Measurements from ENCODE around the gene CACNA1E.

Gene CACNA1E

DNA sequence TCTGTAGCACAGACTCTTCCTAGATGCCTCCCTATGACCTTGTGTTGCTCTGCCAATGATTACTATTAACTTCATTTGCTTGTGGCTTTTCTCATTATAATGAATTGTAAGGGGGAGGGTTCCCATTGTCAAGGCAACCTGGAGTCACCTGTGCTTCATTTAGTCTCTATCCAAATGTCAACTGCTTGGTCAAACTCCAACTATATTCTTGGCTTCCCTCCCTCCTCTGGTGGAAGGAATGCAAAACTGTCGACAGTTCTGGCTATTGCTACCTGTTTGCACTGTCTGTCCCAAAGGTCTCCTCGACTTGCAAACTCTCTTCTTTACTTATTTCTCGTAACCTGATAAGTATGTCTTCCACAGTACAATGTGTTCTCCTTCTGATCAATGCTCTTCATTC is 100.3 kb downstream of the CACNA1E start:
- ATAC-seq (no peak), DNase-seq (no peak)

DNA sequence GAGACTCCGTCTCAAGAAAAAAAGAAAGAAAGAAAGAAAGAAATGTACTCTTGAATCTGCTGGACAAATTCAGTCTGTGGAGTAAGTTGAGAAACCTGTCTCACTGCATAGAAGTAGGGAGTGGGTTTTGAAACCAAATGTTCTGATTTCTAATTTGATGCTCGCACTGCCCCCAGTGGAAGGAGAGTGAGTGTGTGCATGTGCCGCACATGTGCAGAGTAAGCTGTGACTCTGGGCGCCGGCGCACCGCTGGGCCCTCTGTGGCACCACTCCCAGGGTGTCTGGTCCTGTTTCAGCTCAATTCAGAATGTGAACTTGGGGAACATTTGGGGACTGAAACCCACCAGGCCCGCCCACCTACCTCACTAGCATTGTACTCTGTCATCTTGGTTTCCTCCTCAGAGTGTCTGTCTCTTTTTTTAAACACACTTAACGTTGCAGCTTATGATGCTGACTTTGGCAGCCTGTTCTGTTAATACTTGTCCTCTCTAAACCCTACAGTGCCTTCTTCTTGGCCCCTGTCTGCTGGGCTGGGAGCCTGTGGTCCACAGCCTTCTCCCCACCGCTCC is 104.6 kb downstream of the CACNA1E start:
- ATAC-seq (no peak), DNase-seq (peak; percentile 3)

- no peak for ATAC-seq
- DNase-seq, result no peak
Measured at GRCh38 chr1:181588631-181589030, 105.3 kb downstream of the CACNA1E start.

DNA sequence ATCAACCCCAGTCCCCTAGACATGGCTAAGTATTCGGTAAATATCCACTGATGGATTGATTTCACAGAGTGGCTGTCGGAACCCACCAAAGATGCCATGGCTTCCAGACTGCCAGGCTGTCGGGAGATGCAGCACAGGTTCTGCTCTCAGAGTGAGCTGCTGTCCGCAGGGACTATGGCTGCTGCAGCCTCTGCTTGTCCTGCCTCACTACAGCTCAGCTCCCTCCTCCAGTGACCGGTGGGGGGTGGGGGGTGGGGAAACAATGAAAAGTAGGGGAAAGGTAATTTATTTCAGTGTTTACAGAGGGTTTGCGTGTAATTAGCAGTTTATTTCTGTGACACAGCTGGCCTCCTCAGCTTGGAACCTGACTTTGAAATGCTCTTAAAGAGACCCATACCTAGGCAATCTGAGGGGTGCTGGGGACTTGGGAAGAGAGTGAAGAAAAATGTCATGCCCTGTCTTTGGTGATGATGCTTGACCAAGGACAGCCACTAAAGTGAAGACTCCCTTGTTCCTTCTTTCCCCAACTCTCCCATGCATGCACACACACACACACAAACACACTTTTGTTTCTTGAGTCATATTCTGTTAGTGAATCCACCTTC is 109.0 kb downstream of the CACNA1E start:
- ATAC-seq (no peak), DNase-seq (no peak)

- ATAC-seq (no peak), DNase-seq (no peak)
Measured at GRCh38 chr1:181593042-181593441, 109.7 kb downstream of the CACNA1E start.

GRCh38 chr1:181594553-181594952 is 111.2 kb downstream of the CACNA1E start:
- DNase-seq, result no peak
- no peak for ATAC-seq

DNA sequence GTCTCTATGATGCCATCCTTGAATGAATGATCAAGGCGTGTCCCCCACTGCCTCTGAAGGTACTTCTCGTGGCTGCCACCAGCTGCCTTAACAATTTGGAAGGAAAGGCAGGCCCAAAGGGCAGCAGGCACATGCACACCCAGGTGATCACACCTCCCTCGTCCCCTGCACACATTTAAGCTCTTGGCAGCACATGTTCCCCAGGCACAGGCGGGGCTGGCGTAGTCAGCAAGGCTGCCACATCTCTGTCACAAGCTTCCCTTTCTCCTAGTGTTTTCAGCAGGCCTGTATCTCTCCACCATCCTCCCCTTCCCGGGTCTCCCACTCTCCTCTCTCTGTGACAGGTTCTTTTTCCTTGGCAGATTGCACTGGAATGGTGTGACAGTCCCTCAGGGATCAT is 111.9 kb downstream of the CACNA1E start:
- ATAC-seq, result no peak
- no peak for DNase-seq

GRCh38 chr1:181601186-181601950 is 118.1 kb downstream of the CACNA1E start:
- no peak for DNase-seq
- ATAC-seq, result no peak

- ATAC-seq (no peak), DNase-seq (no peak)
Measured at GRCh38 chr1:181603735-181604410, 120.6 kb downstream of the CACNA1E start.

DNA sequence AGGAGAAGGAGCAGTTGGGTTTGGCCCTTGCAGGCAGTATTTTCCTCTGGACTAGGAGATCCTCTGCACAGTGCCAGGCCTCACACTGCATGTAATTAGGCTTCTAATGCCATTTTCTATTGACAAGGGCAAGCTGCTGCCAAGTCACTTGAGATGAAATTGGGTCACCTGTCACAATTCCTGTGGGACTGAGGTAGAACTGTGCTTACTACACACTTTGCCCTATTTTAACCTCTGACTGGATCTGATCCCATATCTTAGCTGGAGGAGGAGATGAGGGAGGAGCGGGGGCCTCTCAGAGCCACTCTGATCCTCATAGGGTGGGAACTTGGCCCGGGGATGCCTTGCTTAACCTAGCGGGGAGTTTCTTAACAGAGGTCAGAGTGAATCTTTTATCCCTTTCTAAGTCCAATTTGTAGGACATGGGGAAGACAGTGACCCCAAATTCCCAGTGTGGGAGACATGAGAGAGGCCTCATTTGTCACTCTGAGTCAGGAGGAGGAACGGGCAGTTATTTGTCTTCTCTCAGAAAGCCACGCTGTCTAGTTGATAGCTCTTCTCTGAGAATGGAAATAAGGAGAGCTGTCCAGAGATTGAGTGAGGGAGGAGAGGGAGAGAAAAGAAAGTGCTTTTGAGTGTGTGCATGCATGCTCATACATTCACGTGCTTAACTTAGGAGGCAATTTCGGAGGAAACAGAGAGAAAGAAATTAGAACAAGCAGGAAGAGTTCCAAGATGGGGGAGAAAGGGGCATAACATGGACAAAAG is 121.3 kb downstream of the CACNA1E start:
- ATAC-seq (no peak), DNase-seq (no peak)

DNA sequence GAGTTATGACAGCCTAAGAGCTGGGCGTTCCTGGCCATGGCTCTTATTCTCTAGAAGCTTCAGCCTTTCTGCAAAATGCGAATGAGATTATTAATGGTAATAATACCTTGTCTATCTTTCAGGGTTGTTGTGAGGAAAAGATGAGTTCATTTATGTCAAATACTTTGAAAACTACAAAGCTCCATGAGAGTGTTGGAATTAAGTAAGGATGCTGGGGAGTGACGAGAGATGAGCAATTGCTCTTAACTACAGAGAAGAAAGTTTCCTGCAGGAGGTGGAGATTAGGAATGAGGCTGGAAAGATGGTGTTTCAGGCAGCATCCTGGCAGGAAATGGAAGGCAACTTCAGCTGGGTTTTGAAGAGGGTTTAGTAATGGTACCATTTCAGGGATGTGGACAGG is 124.2 kb downstream of the CACNA1E start:
- ATAC-seq, result no peak
- DNase-seq, result no peak

DNA sequence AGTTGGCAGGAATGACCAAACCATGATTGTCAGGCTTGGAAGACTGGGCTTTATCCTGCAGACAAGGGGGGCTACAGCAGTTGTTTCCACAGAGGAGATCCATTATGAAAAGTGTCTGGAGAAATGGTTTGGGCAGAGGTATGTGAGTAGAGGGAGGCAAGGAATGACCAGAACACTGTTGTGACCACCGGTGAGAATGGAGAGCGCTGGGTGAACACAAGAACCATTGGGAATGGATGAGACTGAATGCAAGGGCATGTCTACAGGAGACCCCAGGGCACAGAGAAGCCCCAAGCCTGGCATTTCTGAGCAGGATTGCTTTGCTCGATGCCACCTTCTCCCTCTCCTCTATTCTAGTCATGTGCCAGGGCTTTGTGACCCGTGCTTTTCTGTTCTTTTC is 125.1 kb downstream of the CACNA1E start:
- DNase-seq (no peak), ATAC-seq (no peak)

- DNase-seq (no peak), ATAC-seq (no peak)
Measured at GRCh38 chr1:181608948-181609347, 125.6 kb downstream of the CACNA1E start.

- DNase-seq (no peak), ATAC-seq (peak; percentile 14)
Measured at GRCh38 chr1:181612100-181612499, 128.8 kb downstream of the CACNA1E start.

DNA sequence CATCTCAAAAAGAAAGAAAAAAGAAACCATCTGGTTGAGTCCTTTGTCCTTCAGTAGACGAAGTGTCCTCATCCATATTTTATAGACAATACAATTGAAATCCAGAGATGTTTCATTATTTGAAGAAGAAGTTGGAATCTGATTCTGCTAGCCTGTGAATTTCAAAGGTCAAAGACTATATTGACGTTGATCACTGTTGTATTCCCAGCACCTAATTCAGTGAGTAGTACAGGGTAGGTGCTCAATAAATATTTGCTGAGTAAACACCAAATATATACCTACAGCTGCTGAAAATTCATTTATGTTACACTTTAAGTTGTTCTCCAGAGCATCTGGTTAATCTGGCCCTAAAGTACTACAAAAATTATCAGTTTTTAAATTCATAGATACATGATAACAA is 135.2 kb downstream of the CACNA1E start:
- ATAC-seq, result no peak
- no peak for DNase-seq

GRCh38 chr1:181620183-181620582 is 136.9 kb downstream of the CACNA1E start:
- DNase-seq (no peak), ATAC-seq (no peak)

DNA sequence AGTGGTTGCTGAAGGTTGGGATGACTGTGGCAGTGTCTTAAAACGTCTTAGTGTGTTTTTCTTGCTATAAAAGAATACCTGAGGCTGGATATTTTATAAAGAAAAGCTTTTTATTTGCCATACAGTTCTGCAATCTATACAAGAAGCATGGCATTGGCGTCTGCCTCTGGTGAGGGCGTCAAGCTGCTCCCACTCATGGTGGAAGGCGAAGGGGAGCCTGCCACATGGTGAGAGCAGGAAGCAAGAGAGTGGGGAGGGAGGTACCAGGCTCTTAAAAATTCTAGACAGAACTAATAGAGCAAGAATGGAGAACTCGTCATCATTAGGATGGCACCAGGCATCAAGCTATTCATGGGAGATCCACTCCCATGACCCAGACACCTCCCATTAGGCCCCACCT is 140.5 kb downstream of the CACNA1E start:
- DNase-seq (no peak), ATAC-seq (no peak)

- ATAC-seq, result no peak
- DNase-seq, result no peak
Measured at GRCh38 chr1:181626279-181626938, 143.1 kb downstream of the CACNA1E start.

- no peak for ATAC-seq
- no peak for DNase-seq
Measured at GRCh38 chr1:181630398-181630797, 147.1 kb downstream of the CACNA1E start.

GRCh38 chr1:181630838-181631237 is 147.5 kb downstream of the CACNA1E start:
- ATAC-seq (no peak), DNase-seq (no peak)

GRCh38 chr1:181632492-181632891 is 149.2 kb downstream of the CACNA1E start:
- DNase-seq (no peak), ATAC-seq (no peak)

GRCh38 chr1:181632960-181633359 is 149.6 kb downstream of the CACNA1E start:
- no peak for ATAC-seq
- DNase-seq, result no peak
